Astrocyte of the cerebellum (primary cell): ENCODE data around the gene OR5L1.

Experiments
- DNase-seq: peaks from one replicate; pipeline ENCODE4 v3.0.0-alpha.2; 2011; ENCODE audit warnings: low read depth
- H3K4me3 ChIP-seq: 2 replicates; pipeline ENCODE4 v1.5.1; 2011; ENCODE audit warnings: mild to moderate bottlenecking, low read depth, low read length, moderate library complexity
- in situ Hi-C: cut with HindIII; loops from 2 replicates; pipeline ENCODE4 v1.10.0; 2017; ENCODE audit warnings: low sequenced_read_pairs
- TF ChIP-seq, protein P1 (sequence below): IDR thresholded peaks from 2 replicates; pipeline ENCODE4 v1.5.1; 2012; ENCODE audit warnings: low read length, low read depth, moderate library complexity, mild to moderate bottlenecking; ENCODE audit errors: missing control alignments

OR5L1 gene

GRCh38 chr11:55811067-55811466 is at the start of gene OR5L1:
Gene OR5L1 (plus strand): TSS chr11:55811367. CDS start chr11:55811467, 100 bp downstream.
- in situ Hi-C loops = no loop called here
- no peak within 1 kb of the TSS for H3K4me3 ChIP-seq
- no peak for DNase-seq
- TF ChIP-seq, protein P1, sequence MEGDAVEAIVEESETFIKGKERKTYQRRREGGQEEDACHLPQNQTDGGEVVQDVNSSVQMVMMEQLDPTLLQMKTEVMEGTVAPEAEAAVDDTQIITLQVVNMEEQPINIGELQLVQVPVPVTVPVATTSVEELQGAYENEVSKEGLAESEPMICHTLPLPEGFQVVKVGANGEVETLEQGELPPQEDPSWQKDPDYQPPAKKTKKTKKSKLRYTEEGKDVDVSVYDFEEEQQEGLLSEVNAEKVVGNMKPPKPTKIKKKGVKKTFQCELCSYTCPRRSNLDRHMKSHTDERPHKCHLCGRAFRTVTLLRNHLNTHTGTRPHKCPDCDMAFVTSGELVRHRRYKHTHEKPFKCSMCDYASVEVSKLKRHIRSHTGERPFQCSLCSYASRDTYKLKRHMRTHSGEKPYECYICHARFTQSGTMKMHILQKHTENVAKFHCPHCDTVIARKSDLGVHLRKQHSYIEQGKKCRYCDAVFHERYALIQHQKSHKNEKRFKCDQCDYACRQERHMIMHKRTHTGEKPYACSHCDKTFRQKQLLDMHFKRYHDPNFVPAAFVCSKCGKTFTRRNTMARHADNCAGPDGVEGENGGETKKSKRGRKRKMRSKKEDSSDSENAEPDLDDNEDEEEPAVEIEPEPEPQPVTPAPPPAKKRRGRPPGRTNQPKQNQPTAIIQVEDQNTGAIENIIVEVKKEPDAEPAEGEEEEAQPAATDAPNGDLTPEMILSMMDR = no peak

GRCh38 chr11:55773138-55773537 is 38.0 kb upstream of the OR5L1 start, which contains the start of gene OR5D13:
Gene OR5D13 (plus strand): TSS chr11:55773438. CDS start chr11:55773438, 0 bp downstream.
- in situ Hi-C loops = no loop called here
- no peak within 1 kb of the TSS for H3K4me3 ChIP-seq
- no peak for DNase-seq
- TF ChIP-seq, protein P1 = no peak

- DNase-seq = no peak
- TF ChIP-seq, protein P1 = no peak
- in situ Hi-C loops = no loop called here
- H3K4me3 ChIP-seq = no peak overlapping the region
Measured at GRCh38 chr11:55791606-55792005, 19.6 kb upstream of the OR5L1 start.

GRCh38 chr11:55793321-55793720 is 17.8 kb upstream of the OR5L1 start:
- DNase-seq = no peak
- TF ChIP-seq, protein P1 = no peak
- in situ Hi-C loops = no loop called here
- H3K4me3 ChIP-seq = no peak overlapping the region

DNA sequence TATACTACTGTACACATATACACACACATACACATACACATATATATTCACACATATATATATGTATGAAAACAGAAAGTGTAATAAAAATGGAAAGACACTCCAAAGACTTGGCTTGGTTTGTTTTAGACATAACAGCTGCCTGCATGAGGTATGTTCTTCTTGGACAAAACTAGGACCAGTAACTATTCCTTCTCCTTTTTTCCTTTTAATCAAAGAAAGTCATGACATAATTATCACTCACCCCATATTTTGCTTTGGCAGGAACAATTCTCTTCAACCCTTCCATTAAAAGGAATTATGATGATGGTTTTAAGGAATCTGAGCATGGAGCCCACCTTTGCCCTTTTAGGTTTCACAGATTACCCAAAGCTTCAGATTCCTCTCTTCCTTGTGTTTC is 15.9 kb upstream of the OR5L1 start, which contains the start of gene OR5D14:
Gene OR5D14, plus strand, starts transcription at position 301 of the 400 bp plus-strand sequence. Its CDS starts 0 bp downstream, at position 301.
- in situ Hi-C loops = no loop called here
- no peak within 1 kb of the TSS for H3K4me3 ChIP-seq
- TF ChIP-seq, protein P1 = no peak
- no peak for DNase-seq

- in situ Hi-C loops = no loop called here
- TF ChIP-seq, protein P1 = no peak
Measured at GRCh38 chr11:55806248-55806647, 4.9 kb upstream of the OR5L1 start.

More at GRCh38 chr11:55806248-55806647, 4.9 kb upstream of the OR5L1 start:
- H3K4me3 ChIP-seq = no peak overlapping the region
- no peak for DNase-seq
